Esophagus muscularis mucosa (tissue), 4 donors: Measurements from ENCODE around the gene CYLC2. TPM values are rescaled to one million over a fixed set of nuclear protein-coding genes. Genes with fewer than 3 reads are reported as not detected.

Source experiments
- DNase-seq: peaks from one replicate; pipeline ENCODE4 v3.0.0-alpha.2; 2017; ENCODE audit errors: extremely low spot score
- H3K27ac ChIP-seq, 4 donors: fragments of 200-600 bp; sonication (generic); replicated peaks in 1 of 4; 1 replicate in 3 of 4; 2 replicates in 1 of 4; pipeline ENCODE4 v1.5.1; 2016 to 2019; ENCODE audit warnings: mild to moderate bottlenecking in 1 of 4
- H3K27me3 ChIP-seq, 4 donors: fragments of 200-600 bp; sonication (generic); one replicate each; pipeline versions ENCODE4 v1.5.1 to v1.6.0; 2016 to 2019
- H3K36me3 ChIP-seq, 4 donors: fragments of 200-600 bp; sonication (generic); one replicate each; pipeline ENCODE4 v1.5.1; 2016 to 2019
- H3K4me1 ChIP-seq, 4 donors: fragments of 200-600 bp; sonication (generic); one replicate each; pipeline ENCODE4 v1.5.1; 2016 to 2019
- H3K4me3 ChIP-seq, 4 donors: fragments of 200-600 bp; sonication (generic); 1 replicate in 2 of 4; 2 replicates in 2 of 4; pipeline ENCODE4 v1.5.1; 2016 to 2019; ENCODE audit warnings: mild to moderate bottlenecking in 4 of 4, moderate library complexity in 1 of 4
- H3K9me3 ChIP-seq, 4 donors: fragments of 200-600 bp; sonication (generic); 1 replicate in 3 of 4; 2 replicates in 1 of 4; pipeline ENCODE4 v1.5.1; 2016 to 2019
- EP300 ChIP-seq: sonication (generic); formaldehyde crosslinking; IDR thresholded peaks from one replicate; pipeline ENCODE4 v1.6.1; 2017; ENCODE audit warnings: antibody characterized with exemption
- POLR2A ChIP-seq: fragments of 450-650 bp; IDR thresholded peaks from one replicate; pipeline ENCODE4 v1.6.1; 2017; ENCODE audit warnings: antibody characterized with exemption, moderate library complexity, mild to moderate bottlenecking, low read depth
- POLR2AphosphoS5 ChIP-seq, 2 donors: sonication (generic); formaldehyde crosslinking; IDR thresholded peaks; one replicate each; pipeline ENCODE4 v1.6.1; 2017; ENCODE audit warnings: antibody characterized with exemption in 2 of 2
- WGBS: methylation state at CpG from one replicate; pipeline ENCODE4 v1.1.5; 2018; 5-methylcytosine and 5-hydroxymethylcytosine counted together
- intact Hi-C: fragments of 100-400 bp; cut with DNase I; formaldehyde crosslinking; loops from one replicate; pipeline ENCODE4 v1.15.1; 2023
- total RNA-seq, 4 donors: library from RNA; depleted of rRNA; stranded (reverse); fragments of >200 nt; gene quantifications; one replicate each; pipeline versions ENCODE4 v1.1.0 to v1.2.1, GENCODE V29; 2016
- TF ChIP-seq, protein P1 (sequence below), 3 experiments: fragments of 200-600 bp in 2 of 3; fragments of 450-650 bp in 1 of 3; sonication (generic) in 2 of 3; IDR thresholded peaks; one replicate each; pipeline ENCODE4 v1.5.1; 2017 to 2019; ENCODE audit warnings: antibody characterized with exemption in 3 of 3, mild to moderate bottlenecking in 2 of 3, moderate library complexity in 1 of 3

Gene CYLC2, protein sequence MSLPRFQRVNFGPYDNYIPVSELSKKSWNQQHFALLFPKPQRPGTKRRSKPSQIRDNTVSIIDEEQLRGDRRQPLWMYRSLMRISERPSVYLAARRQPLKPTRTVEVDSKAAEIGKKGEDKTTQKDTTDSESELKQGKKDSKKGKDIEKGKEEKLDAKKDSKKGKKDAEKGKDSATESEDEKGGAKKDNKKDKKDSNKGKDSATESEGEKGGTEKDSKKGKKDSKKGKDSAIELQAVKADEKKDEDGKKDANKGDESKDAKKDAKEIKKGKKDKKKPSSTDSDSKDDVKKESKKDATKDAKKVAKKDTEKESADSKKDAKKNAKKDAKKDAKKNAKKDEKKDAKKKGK
- total RNA-seq: not detected

DNA sequence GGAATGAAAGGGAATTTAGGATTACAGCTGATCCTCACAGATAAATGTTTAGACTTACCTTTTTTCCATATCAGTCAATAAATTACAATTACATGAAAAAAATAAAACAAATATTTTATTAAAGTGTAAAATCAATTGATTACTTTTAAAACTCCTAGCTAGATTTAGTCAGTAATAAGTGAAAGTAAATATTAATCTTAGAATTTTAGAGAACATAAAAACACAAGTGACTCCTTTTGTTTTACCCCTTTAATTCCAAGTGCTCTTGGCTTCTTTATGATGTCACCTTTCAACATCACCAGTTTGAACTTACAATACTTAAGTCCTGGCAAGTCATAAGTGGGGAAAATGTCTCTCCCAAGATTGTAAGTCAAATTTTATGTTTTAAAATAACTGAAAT lies at the start of gene CYLC2:
Gene CYLC2 (plus strand): TSS at position 301 of the 400 bp plus-strand sequence. CDS start 48 bp downstream, at position 349.
- Histone ChIP-seq H3K4me3 (no peak within 1 kb of the TSS), H3K4me1 (no peaks in the 10 kb centered on the region), H3K36me3 (no peaks in the 10 kb centered on the region), H3K27ac (no peak within 1 kb of the TSS), H3K27me3 (no peaks in the 10 kb centered on the region), H3K9me3 (no peaks in the 10 kb centered on the region)
- TF ChIP-seq POLR2AphosphoS5 (IDR thresholded peaks at IDR 0.05) (no peak), POLR2A (no peak), EP300 (no peak)
- TF ChIP-seq, protein P1, sequence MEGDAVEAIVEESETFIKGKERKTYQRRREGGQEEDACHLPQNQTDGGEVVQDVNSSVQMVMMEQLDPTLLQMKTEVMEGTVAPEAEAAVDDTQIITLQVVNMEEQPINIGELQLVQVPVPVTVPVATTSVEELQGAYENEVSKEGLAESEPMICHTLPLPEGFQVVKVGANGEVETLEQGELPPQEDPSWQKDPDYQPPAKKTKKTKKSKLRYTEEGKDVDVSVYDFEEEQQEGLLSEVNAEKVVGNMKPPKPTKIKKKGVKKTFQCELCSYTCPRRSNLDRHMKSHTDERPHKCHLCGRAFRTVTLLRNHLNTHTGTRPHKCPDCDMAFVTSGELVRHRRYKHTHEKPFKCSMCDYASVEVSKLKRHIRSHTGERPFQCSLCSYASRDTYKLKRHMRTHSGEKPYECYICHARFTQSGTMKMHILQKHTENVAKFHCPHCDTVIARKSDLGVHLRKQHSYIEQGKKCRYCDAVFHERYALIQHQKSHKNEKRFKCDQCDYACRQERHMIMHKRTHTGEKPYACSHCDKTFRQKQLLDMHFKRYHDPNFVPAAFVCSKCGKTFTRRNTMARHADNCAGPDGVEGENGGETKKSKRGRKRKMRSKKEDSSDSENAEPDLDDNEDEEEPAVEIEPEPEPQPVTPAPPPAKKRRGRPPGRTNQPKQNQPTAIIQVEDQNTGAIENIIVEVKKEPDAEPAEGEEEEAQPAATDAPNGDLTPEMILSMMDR (IDR thresholded peaks at IDR 0.05): no peak
- intact Hi-C loops: no loop called here
- no peak for DNase-seq

DNA sequence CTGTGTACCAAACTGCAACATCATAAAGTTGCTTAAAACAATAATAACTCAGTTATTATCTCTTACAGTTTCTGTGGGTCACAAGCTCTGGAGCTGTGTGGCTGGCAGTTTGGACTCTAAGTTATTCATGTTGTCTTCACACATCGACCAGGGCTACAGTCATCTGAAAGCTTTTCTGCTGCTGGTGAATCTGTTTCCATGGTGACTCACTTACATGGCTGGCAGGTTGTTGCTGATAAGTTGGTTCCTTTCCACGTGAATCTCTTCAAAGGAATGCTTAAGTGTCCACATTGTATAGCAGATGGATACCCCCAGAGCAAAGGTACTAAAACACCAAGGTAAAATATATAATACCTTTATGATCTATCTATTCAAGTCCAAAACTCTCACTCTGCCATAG lies 44.8 kb upstream of the CYLC2 start:
- intact Hi-C loops: no loop called here
- no peak for TF ChIP-seq POLR2AphosphoS5 (IDR thresholded peaks at IDR 0.05)
- TF ChIP-seq POLR2A: no peak
- no peak for TF ChIP-seq EP300
- TF ChIP-seq, protein P1 (IDR thresholded peaks at IDR 0.05): no peak
- H3K9me3 ChIP-seq: no peaks in the 10 kb centered on the region
- H3K27me3 ChIP-seq: no peaks in the 10 kb centered on the region
- DNase-seq: no peak
- H3K4me3 ChIP-seq: no peak overlapping the region
- WGBS: 58% methylated on average over 2 of the region's 2 CpGs
- H3K4me1 ChIP-seq: no peaks in the 10 kb centered on the region
- no peak overlapping the region for H3K27ac ChIP-seq
- no peaks in the 10 kb centered on the region for H3K36me3 ChIP-seq

DNA sequence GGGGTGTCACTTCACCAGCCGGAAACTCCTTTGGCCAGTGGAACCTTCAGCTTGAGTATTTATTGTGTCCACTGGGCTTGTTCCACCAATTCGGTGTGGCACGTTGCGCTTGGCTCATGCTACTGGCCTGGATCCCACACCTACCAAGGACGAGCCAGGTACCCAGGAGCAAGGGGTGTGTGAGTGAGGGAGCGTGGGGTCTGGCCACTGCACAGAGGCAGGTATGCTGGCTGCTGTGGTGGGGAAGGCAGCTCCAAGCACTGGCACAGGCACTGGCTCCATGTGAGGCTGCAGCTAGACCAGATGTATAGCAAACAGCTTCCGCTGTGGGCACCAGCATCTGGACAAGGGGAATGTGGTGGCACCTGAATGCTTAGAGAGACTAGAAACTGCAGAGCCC lies 28.1 kb upstream of the CYLC2 start:
- peaks cover 0 to 8% (median 3%) of the 10 kb centered on the region in 4 donors for H3K9me3 ChIP-seq
- H3K27me3 ChIP-seq: no peaks in the 10 kb centered on the region
- H3K36me3 ChIP-seq: no peaks in the 10 kb centered on the region
- no peak for TF ChIP-seq POLR2A
- TF ChIP-seq EP300: no peak
- TF ChIP-seq, protein P1 (IDR thresholded peaks at IDR 0.05): no peak
- no peak for TF ChIP-seq POLR2AphosphoS5 (IDR thresholded peaks at IDR 0.05)
- intact Hi-C loops: no loop called here
- no peak overlapping the region for H3K4me3 ChIP-seq
- no peak overlapping the region for H3K27ac ChIP-seq
- 94% methylated on average over 4 of the region's 7 CpGs for WGBS
- DNase-seq: no peak
- no peaks in the 10 kb centered on the region for H3K4me1 ChIP-seq

DNA sequence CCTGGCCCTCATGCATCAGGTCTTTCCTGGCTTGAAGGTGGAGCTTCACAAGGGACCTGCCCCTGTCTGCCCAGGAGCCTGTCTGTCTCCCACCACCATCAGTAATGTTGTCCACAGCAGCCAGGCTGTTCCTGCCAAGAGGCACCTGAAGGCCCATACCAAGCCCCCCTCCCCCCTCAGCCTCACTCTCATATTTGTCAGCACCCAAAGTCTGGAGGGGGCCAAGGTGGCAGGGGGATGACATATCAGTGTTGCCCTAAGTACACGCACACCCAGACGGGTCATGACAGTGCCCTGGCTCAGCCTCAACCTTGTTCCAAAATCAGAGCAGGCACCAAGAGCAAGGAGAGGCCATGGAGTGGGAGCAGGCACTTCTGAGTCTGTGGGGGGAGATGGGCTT lies 27.2 kb upstream of the CYLC2 start:
- WGBS: 100% methylated on average over 1 of the region's 2 CpGs
- Histone ChIP-seq H3K36me3 (no peaks in the 10 kb centered on the region), H3K9me3 (peaks cover 0 to 8% (median 3%) of the 10 kb centered on the region in 4 donors), H3K4me1 (no peaks in the 10 kb centered on the region), H3K27me3 (no peaks in the 10 kb centered on the region), H3K27ac (no peak overlapping the region), H3K4me3 (no peak overlapping the region)
- TF ChIP-seq, protein P1 (IDR thresholded peaks at IDR 0.05): no peak
- no peak for TF ChIP-seq POLR2A
- no peak for TF ChIP-seq POLR2AphosphoS5 (IDR thresholded peaks at IDR 0.05)
- TF ChIP-seq EP300: no peak
- DNase-seq: no peak
- intact Hi-C loops: no loop called here

DNA sequence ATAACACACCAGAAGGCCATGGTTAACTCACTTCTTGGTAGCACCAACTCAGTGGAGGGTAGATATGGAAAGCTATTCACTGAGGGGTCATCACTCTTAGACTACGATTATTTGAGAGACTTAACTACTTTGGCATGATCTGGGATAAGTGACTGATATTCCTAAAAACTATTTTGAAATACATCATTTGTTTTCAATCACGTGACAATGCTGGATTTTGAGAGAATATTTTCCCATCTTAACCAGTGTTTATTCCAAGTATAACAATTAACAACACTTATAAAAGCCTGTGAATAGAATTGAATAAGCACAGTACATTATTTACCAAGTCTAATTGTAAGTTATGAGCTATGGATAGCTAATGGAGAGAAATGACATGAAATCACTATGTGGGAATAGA lies 22.4 kb upstream of the CYLC2 start:
- DNase-seq: no peak
- H3K9me3 ChIP-seq: peaks cover 0 to 8% (median 3%) of the 10 kb centered on the region in 4 donors
- H3K27ac ChIP-seq: no peak overlapping the region
- intact Hi-C loops: no loop called here
- TF ChIP-seq EP300 (no peak), POLR2AphosphoS5 (IDR thresholded peaks at IDR 0.05) (no peak), POLR2A (no peak)
- TF ChIP-seq, protein P1 (IDR thresholded peaks at IDR 0.05): no peak
- no peaks in the 10 kb centered on the region for H3K27me3 ChIP-seq
- H3K4me3 ChIP-seq: no peak overlapping the region
- H3K4me1 ChIP-seq: no peaks in the 10 kb centered on the region
- WGBS: 61% methylated on average over 2 of the region's 2 CpGs
- no peaks in the 10 kb centered on the region for H3K36me3 ChIP-seq
